GM21381 (cell line): ENCODE data around the gene PAIP1.
A peak's percentile ranks its signal among the peaks of the same experiment; 100 is the strongest.
"Not testable (repeated sequence)": the region's sequence is repeated elsewhere in the genome, so short reads cannot be mapped to it uniquely, and the experiment has no call there.

Source experiments
- ATAC-seq: cut with Tn5 transposase; IDR thresholded peaks from one replicate; pipeline ENCODE4 v1.9.1; 2021; ENCODE audit warnings: mild to moderate bottlenecking, moderate library complexity; ENCODE audit not compliant: unreplicated experiment

Gene PAIP1, protein sequence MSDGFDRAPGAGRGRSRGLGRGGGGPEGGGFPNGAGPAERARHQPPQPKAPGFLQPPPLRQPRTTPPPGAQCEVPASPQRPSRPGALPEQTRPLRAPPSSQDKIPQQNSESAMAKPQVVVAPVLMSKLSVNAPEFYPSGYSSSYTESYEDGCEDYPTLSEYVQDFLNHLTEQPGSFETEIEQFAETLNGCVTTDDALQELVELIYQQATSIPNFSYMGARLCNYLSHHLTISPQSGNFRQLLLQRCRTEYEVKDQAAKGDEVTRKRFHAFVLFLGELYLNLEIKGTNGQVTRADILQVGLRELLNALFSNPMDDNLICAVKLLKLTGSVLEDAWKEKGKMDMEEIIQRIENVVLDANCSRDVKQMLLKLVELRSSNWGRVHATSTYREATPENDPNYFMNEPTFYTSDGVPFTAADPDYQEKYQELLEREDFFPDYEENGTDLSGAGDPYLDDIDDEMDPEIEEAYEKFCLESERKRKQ

DNA sequence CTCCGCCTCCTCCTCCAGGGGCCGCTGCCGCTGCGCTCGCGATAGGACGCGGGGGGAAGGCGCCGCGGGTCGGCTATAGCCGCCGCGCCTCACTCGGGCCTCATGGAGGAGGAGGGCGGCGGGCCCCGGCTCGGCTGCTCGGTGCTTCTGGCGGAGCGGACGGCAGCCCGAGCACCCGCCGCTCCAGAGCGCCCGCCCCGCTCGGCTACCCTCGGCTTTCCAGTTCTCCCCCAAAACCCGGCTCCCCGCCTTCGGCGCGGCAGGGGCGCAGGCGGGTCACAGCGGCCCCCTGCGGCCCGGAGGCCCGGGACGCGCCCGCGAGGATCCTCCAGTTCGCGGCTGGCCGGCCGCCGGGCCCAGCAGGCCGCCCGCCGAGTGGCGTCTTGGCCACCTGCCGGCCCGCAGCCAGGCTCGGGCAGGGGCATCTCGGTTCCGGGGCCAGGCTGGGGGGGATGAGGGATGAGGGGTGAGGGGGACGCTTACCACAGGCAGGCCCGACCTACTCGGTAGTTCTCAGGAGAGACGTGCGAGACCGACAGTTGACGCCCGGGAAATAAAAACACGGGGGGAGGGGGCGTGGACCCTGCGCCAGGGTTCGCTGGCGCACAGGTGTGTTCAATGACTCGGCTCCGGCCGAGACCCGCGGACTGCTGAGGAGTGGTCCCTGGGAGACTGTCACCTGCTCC is at the start of gene PAIP1:
TSS of gene PAIP1 (minus strand) at position 221 of the 686 bp plus-strand sequence. CDS start 231 bp downstream, outside the sequence.
- peak; percentile 67 for ATAC-seq

DNA sequence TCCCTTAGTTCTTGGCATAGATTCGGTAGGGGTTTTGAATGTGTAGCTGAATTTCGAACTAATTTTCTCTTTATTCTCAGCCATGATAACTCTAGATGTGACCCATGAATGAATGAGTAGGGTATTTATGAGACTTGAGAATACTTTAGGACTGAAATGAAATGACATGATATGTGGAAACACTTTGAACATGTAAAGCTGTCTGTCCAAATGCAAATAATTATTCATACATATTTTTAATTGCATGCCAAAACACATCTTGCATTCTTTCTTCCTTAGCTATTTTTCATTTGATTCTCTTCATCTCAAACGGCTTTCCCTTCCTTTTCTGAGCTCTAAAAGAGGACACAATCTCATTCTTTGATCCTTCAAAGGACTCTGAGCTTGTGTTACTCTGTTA is 49.5 kb upstream of the PAIP1 start:
- no peak for ATAC-seq

DNA sequence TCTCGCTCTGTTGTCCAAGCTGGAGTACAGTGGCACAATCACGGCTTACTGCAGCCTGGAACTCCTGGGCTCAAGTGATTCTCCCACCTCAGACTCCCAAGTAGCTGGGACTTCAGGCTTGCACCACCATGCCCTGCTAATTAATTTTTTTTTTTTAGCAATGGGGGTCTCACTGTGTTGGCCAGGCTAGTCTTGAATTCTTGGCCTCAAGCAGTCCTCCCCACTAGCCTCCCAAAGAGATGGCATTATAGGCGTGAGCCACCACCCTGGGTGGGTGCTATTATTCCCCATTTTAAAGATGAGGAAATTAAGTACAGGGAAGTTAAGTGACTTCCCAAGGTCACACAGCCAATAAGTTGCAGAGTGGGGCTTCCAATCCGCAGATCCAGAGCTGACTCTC is 47.8 kb upstream of the PAIP1 start:
- ATAC-seq, result no peak

DNA sequence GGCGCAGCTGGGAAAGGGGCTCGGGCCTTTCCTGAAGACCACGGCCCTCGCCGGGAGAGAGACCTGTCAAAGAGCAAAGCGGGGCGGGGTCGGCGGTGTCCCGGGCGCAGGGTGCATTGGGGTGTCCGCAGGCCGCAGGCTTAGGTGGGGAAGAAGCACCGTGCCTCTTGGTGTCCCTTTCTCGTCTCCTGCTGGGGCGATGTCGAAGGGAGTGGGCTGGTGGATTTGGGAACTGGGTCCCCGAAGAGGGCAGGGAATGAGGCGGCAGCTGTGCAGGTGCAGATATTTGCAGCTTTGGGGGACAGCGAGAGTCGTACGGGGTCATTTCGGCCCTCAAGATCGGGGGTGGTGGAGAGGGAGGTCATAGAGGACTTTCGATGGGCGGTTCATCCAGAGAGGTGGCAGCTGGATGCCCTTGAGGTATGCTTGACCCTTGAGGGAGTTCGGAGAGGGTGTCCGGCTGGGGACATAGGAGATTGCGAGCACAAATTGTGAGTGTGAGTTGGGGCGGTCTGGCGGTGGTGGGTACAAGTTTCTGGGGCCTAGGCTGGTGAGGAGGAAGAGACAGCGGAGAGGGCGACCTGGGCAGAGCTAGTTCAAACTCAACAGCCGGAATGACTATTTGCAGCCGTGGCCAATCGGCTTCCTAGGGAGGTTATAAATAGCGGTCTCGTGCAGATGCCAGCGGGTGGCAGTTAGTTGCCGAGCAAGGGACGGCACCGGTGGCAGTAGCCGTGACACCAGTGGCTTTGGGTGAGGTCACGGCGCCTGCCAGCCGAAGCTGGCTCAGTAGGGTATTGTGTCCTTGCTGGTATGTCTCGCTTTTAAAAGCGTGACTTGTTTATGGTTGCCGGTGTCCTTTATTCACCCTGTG is 46.7 kb upstream of the PAIP1 start:
- ATAC-seq, result peak; percentile 51

DNA sequence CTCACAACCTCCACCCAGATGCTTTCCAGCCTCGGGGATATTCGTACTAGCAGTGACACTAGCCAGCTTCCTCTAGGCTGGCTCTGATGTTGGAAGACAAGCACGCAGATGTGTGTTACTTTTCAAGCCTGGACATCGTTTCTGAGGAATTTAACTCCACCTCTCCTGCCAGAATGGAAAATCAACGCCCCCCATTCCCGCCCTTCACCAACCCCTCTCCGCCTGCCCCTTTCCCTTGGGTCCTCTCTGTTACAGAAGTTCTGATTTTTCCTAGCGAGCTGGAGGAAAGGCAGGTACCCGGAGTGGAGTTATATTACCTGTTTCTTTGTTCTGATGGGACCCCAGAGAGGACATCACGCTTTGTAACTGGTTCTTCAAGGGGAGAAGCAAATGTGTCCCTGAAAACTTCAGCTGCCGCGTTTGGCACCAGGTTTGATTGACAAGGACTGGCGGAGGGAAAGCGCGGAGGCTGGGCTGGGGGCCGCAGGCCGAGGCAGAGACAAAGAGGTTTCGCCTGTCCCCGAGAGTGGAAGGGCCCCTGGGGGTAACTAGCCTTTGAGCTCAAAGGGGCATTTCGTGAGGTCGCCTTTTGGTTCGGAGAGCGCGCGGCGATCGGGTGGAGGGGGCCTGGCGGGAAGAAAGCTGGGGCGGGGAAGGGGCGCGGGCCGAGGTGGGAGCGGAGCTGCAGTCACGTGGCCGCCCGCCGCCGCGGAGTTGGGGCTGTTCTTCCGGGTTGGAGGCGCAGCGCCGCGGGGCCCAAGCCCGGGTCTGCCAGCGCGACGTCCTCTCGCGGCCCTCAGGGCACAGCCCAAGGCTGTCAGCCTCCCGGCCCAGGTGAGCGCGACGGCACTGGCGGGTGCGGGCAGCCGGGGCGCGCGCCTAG is 45.8 kb upstream of the PAIP1 start, which contains the start of gene NNT:
TSS of gene NNT (plus strand) at position 720 of the 883 bp plus-strand sequence. CDS start 6,016 bp downstream, outside the sequence.
- peak; percentile 73 for ATAC-seq

DNA sequence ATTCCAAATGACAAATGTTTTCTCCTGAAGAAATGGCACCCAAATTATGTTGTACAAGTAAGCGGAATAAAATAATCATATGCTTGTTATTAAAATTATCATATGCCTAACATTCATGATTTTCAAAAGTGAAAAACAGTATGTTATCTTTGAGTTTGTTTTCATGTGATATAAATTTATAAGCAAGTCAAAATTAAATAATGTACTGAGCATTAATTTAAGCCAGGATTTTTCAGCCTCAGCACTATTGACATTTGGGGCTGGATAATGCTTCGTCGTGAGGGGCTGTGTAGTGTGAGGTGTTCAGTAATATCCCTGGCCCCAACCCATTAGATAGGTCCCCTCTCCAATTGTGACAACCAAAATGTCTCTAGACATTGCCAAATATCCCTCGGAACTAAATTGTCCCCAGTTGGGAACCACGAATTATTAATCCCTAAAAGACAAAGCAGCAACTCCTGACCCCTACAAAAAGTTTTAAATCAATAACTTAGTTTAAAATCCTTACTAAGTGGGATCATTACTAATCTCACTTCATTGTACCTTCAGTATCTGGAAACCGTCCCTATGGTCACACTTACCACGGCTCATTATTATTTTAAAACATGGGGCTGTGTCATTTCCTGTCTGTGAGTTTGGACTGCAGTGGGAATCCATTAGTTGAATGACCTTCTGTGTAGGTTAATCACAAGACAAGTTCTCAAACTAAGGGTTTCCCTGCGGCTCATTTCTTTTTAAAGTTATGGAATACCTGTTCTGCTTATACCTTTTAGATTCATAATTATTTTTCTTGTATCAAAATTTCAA is 44.8 kb upstream of the PAIP1 start:
- peak; percentile 28 for ATAC-seq

DNA sequence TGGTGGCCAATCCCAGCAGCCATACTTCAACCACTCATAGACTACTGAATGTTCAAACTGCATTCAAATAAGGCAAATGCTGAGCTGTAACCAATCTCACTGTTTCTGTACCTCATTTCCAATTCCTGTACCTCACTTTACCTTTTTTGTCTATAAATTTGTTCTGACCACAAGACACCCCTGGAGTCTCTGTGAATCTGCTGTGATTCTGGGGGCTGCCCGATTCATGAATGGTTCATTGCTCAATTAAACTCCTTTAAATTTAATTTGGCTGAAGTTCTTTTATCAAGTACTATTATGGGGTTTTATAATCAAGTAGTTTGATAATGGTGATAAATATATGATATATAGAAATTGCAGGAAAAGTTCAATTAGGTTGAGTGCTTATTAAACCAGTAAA is 42.0 kb upstream of the PAIP1 start:
- ATAC-seq, result not testable (repeated sequence)

DNA sequence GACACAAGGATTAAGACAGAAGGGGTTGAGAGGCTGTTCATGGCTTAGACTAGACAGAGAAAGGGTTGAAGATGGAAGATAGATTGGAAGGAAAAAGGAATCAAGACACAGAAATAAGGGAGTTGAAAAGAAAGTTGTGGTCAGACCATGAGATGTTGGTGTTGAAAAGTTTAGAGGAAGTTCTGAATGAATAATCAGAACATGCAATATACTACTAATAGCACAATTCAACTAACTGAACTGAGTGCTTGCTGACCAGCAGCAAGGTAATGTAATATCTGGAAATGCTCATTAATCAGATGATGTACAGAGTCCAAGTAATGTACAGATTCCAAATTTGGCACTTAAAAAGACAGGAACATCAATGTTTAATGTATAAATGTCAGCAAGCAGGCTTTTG is 35.5 kb upstream of the PAIP1 start:
- ATAC-seq, result no peak

DNA sequence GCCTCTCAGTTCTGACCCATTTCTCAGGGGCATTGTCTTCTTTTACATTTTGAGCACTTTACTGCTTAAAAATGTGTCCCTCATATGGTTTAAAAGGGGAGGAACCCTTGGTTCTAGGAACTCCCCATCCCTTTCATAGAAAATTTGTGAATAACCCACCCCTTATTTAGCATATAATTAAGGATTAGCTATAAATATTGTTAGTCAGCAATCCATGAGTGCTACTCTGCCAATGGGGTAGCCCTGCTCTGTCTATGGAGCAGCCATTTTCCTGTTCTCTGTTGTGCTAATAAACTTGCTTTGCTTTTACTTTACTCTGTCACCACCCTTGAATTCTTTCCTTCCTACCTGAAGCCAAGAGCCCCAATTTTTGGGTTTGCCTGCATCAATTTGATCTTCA is 33.8 kb upstream of the PAIP1 start:
- no peak for ATAC-seq

DNA sequence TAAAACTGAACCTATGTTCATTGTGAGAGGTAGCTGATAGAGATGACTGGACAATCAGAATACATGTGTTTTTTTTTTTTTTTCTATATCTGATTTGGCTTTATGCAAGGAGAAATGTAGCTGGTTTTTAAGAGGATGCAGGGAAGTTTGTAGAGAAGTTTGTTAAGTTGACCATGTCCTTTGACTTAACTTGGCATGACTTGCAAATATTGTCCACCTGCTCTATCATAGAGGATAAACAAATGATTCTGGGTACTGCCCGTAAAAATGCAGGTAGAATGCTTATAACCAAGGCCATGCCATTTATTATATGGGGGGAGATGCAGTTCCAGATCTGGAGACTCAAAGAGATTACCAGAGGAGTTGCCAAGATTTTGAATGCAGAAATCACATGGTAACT is 32.4 kb upstream of the PAIP1 start:
- ATAC-seq, result no peak

DNA sequence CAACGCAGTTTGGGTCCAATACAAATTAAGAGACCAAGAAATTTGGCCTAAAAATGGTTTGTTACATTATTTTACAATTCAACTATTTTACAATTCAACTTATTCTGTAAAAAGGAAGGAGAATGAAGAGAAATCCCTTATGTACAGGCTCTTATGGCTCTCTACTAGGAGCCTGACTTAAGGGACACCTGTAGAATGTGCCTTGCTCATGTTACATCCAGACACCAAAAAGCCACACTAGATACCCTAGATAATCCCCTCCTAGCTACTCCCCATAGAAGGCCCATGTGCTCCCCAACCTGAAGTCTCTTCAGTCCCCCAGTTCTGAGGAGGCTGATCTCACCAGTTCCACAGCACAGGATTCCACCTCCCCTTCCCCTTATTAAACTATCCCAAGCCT is 32.0 kb upstream of the PAIP1 start:
- ATAC-seq, result no peak

DNA sequence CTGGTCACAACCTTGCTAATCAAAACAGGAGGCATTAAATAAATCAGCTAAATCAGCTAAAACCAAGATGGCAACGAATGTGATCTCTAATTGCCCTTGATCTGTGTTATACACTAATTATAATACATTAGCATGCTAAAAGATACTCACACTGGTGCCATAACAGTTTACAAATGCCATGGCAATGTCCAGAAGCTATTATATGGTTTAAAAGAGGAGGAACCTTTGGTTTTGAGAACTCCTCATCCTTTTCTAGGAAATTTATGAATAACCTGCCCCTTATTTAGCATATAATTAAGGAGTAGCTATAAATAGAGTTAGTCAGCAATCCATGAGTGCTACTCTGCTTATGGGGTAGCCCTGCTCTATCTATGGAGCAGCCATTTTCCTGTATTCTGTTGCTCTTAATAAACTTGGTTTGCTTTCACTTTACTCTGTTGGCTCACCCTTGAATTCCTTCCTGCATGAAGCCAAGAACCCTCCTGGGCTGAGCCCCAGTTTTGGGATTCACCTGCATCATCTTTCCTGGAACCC is 27.4 kb upstream of the PAIP1 start:
- ATAC-seq, result no peak

DNA sequence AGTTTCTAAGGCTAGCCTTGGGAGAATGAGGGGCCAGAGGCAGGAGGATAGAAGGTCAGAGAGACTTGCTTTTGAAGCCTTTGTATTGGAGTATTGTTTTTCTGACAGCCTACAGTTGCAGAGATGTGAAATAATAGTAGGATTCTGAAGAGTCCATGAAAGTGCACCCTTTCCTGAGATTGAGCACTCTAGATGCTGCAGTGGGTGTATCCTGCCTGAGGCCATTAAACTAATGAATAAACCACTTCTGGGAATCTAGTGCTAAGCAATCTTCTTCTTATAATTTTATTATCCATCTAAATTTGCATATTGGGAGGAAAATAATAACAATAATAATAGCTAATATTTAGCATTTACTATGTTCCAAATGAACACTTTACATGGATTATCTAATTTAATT is 26.8 kb upstream of the PAIP1 start:
- no peak for ATAC-seq

DNA sequence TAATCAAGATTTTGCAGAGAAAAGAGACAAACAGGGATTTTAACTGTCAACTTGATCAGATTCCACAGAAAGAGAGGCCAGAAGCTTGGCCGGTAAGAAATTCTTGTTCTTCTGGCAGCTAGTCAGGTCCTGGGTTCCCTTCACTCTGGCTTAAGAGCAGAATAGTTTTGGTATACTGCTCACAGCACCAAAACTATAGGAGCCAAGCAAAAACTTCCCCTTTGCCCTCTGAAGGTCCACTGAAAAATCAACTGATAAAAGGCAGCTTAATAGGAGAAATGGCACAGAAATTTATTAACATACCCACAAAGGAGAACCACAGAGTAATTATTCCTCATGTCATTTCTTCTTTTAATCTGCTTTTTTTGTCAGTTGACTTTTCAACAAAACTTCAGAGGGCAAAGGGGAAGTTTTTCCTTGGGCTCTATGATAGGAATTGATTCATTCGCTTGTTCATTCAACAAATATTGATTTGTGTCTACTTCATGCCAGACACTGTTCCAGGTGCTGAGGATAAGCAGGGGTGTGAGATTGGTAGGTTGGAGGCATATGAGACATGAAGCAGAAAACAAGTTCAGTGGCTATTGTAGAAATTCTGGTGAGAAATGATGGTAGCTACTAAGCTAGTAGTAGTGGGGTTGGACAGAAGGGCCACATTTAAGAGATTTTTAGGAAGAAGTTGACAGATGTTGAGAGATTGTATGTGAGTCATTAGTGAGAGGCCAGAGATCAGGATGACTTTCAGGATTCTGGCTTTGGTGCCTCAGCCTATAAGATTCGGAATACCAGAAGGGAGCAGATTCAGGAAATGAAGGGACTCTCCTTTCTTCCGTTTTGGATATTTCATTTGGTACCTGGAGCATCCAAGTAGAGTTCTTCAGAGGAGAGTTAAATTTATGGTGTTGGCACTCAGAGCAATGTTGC is 25.5 kb upstream of the PAIP1 start:
- no peak for ATAC-seq

DNA sequence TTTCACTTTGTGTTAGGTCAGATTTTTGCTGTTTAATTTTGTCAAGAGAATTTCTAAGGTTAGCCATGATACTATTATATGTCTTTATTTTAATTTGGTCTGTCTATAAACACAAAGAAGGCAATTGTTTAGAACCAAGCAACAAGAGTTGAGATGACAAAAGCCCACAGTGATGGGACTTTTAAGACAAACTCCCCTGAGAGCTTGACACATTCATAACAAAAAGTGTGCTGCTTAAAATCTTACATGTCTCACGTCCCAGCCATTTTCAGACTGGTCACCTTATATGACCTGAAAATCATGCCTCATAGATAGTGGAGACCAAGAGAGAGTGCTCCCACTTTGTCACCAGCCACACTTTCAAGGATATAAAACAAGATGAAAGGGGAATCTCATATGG is 24.5 kb upstream of the PAIP1 start:
- ATAC-seq, result no peak

DNA sequence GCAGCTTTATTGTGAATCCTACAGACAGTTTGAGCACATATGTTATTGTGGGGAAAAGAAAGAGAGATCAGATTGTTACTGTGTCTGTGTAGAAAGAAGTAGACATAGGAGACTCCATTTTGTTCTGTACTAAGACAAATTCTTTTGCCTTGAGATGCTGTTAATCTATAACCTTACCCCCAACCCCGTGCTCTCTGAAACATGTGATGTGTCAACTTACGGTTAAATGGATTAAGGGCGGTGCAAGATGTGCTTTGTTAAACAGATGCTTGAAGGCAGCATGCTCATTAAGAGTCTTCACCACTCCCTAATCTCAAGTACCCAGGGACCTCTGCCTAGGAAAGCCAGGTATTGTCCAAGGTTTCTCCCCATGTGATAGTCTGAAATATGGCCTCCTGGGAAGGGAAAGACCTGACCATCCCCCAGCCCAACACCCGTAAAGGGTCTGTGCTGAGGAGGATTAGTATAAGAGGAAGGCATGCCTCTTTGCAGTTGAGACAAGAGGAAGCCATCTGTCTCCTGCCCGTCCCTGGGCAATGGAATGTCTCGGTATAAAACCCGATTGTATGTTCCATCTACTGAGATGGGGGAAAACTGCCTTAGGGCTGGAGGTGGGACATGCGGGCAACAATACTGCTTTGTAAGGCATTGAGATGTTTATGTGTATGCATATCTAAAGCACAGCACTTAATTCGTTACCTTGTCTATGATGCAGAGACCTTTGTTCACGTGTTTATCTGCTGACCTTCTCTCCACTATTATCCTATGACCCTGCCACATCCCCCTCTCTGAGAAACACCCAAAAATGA is 23.7 kb upstream of the PAIP1 start:
- not testable (repeated sequence) for ATAC-seq

DNA sequence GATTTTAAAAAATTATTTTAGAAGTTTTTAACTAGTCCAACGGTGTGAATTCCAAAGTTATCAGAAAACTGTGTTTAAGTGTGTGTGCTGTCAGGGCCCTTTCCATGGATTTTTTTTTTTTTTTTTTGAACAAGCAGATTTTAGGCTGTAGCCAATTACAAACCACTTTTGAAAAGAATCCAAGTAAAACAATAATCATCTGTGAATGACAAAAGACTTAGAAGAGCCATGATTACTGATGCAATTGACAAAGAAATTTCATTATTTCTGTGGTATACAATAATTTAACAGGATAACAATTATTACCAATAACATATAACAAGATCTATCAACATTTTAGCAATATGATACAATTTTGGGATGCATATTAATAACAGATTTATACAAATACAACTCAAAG is 16.2 kb upstream of the PAIP1 start:
- no peak for ATAC-seq
